Measurements from ENCODE around the gene SLC1A2. TPM values are rescaled to one million over a fixed set of nuclear protein-coding genes. Genes with fewer than 3 reads are reported as not detected.

SLC1A2 gene
- total RNA-seq, 2 experiments from 2014 or later = not detected

GRCh38 chr11:35402751-35403660, 16.4 kb downstream of the SLC1A2 start:
- CTCF ChIA-PET = interaction anchor here (1.2 to 1.5 kb wide), 3 partner anchors 9 to 476 kb away, joined by 3 to 5 read pairs (median 5); no protein-coding TSS in a partner anchor
- POLR2A ChIA-PET = no interaction called here
- Mint-ChIP-seq H3K27ac (no peak overlapping the region), H3K27me3 (peaks cover 15% of the 10 kb centered on the region), H3K36me3 (ENCODE audit: low read depth) (no peaks in the 10 kb centered on the region), H3K4me1 (no peaks in the 10 kb centered on the region), H3K9me3 (no peaks in the 10 kb centered on the region), H3K4me3 (no peak overlapping the region)
- no peak for DNase-seq

GRCh38 chr11:35398881-35399280, 20.5 kb downstream of the SLC1A2 start:
- ChIA-PET POLR2A (no interaction called here), CTCF (no interaction called here)
- Mint-ChIP-seq H3K36me3 (ENCODE audit: low read depth) (no peaks in the 10 kb centered on the region), H3K4me3 (no peak overlapping the region), H3K4me1 (no peaks in the 10 kb centered on the region), H3K9me3 (no peaks in the 10 kb centered on the region), H3K27ac (no peak overlapping the region), H3K27me3 (peaks cover 25% of the 10 kb centered on the region)
- no peak for DNase-seq

GRCh38 chr11:35394941-35395340, 24.4 kb downstream of the SLC1A2 start:
- H3K27ac Mint-ChIP-seq = no peak overlapping the region
- H3K4me3 Mint-ChIP-seq = no peak overlapping the region
- H3K36me3 Mint-ChIP-seq (ENCODE audit: low read depth) = no peaks in the 10 kb centered on the region
- POLR2A ChIA-PET = interaction anchor here (1.4 kb wide), 1 partner anchor 249 kb away, joined by 3 read pairs; no protein-coding TSS in a partner anchor
- H3K4me1 Mint-ChIP-seq = peaks cover 19% of the 10 kb centered on the region
- CTCF ChIA-PET = no interaction called here
- DNase-seq = no peak
- no peaks in the 10 kb centered on the region for H3K9me3 Mint-ChIP-seq
- peaks cover 33% of the 10 kb centered on the region for H3K27me3 Mint-ChIP-seq

- Mint-ChIP-seq H3K9me3 (no peaks in the 10 kb centered on the region), H3K4me1 (peaks cover 19% of the 10 kb centered on the region), H3K4me3 (no peak overlapping the region), H3K27ac (no peak overlapping the region), H3K27me3 (peaks cover 23% of the 10 kb centered on the region), H3K36me3 (ENCODE audit: low read depth) (no peaks in the 10 kb centered on the region)
- CTCF ChIA-PET = interaction anchor here (0.9 to 4.2 kb wide), 10 partner anchors 12 to 880 kb away, joined by 3 to 42 read pairs (median 6); no protein-coding TSS in a partner anchor
- POLR2A ChIA-PET = interaction anchor here (0.8 kb wide), 1 partner anchor 230 kb away, joined by 3 read pairs; no protein-coding TSS in a partner anchor
- no peak for DNase-seq
Measured at GRCh38 chr11:35393098-35393497, 26.3 kb downstream of the SLC1A2 start.

GRCh38 chr11:35391922-35392688, 27.3 kb downstream of the SLC1A2 start:
- no peaks in the 10 kb centered on the region for H3K9me3 Mint-ChIP-seq
- DNase-seq = peak; percentile 84
- no peak overlapping the region for H3K4me3 Mint-ChIP-seq
- peaks cover 18% of the 10 kb centered on the region for H3K27me3 Mint-ChIP-seq
- H3K36me3 Mint-ChIP-seq (ENCODE audit: low read depth) = no peaks in the 10 kb centered on the region
- H3K4me1 Mint-ChIP-seq = peaks cover 19% of the 10 kb centered on the region
- CTCF ChIA-PET = interaction anchor here (0.8 to 4.2 kb wide), 25 partner anchors 10 to 879 kb away, joined by 3 to 42 read pairs (median 5); no protein-coding TSS in a partner anchor
- H3K27ac Mint-ChIP-seq = no peak overlapping the region
- POLR2A ChIA-PET = interaction anchor here (1.3 kb wide), 1 partner anchor 252 kb away, joined by 3 read pairs; no protein-coding TSS in a partner anchor

- CTCF ChIA-PET = interaction anchor here (0.8 to 4.2 kb wide), 24 partner anchors 10 to 878 kb away, joined by 3 to 42 read pairs (median 5); no protein-coding TSS in a partner anchor
- Mint-ChIP-seq H3K27ac (no peak overlapping the region), H3K9me3 (no peaks in the 10 kb centered on the region), H3K4me3 (no peak overlapping the region), H3K4me1 (peaks cover 19% of the 10 kb centered on the region), H3K36me3 (ENCODE audit: low read depth) (no peaks in the 10 kb centered on the region), H3K27me3 (peaks cover 18% of the 10 kb centered on the region)
- POLR2A ChIA-PET = interaction anchor here (0.9 to 1.3 kb wide), 2 partner anchors 225 to 251 kb away, joined by 3 read pairs; no protein-coding TSS in a partner anchor
- peak; percentile 45 for DNase-seq
Measured at GRCh38 chr11:35390737-35391682, 28.3 kb downstream of the SLC1A2 start.

- CTCF ChIA-PET = interaction anchor here (0.6 to 3.7 kb wide), 6 partner anchors 207 to 805 kb away, joined by 3 to 24 read pairs (median 4); no protein-coding TSS in a partner anchor
- no peak overlapping the region for H3K4me3 Mint-ChIP-seq
- H3K4me1 Mint-ChIP-seq = peaks cover 19% of the 10 kb centered on the region
- no peaks in the 10 kb centered on the region for H3K36me3 Mint-ChIP-seq (ENCODE audit: low read depth)
- POLR2A ChIA-PET = no interaction called here
- no peaks in the 10 kb centered on the region for H3K9me3 Mint-ChIP-seq
- no peak overlapping the region for H3K27ac Mint-ChIP-seq
- DNase-seq = no peak
- H3K27me3 Mint-ChIP-seq = peaks cover 18% of the 10 kb centered on the region
Measured at GRCh38 chr11:35389897-35390465, 29.4 kb downstream of the SLC1A2 start.

GRCh38 chr11:35389112-35389511, 30.2 kb downstream of the SLC1A2 start:
- peaks cover 13% of the 10 kb centered on the region for H3K27me3 Mint-ChIP-seq
- H3K4me1 Mint-ChIP-seq = peaks cover 19% of the 10 kb centered on the region
- CTCF ChIA-PET = interaction anchor here (0.6 to 1.5 kb wide), 3 partner anchors 389 to 500 kb away, joined by 3 to 4 read pairs (median 3); no protein-coding TSS in a partner anchor
- POLR2A ChIA-PET = no interaction called here
- no peak for DNase-seq
- no peak overlapping the region for H3K27ac Mint-ChIP-seq
- no peak overlapping the region for H3K4me3 Mint-ChIP-seq
- H3K9me3 Mint-ChIP-seq = no peaks in the 10 kb centered on the region
- no peaks in the 10 kb centered on the region for H3K36me3 Mint-ChIP-seq (ENCODE audit: low read depth)

GRCh38 chr11:35388061-35388460, 31.3 kb downstream of the SLC1A2 start:
- peaks cover 3% of the 10 kb centered on the region for H3K27me3 Mint-ChIP-seq
- ChIA-PET CTCF (interaction anchor here (1.2 to 1.5 kb wide), 2 partner anchors 459 to 463 kb away, joined by 3 to 4 read pairs; no protein-coding TSS in a partner anchor), POLR2A (no interaction called here)
- H3K9me3 Mint-ChIP-seq = no peaks in the 10 kb centered on the region
- no peaks in the 10 kb centered on the region for H3K36me3 Mint-ChIP-seq (ENCODE audit: low read depth)
- no peak overlapping the region for H3K4me3 Mint-ChIP-seq
- DNase-seq = no peak
- no peak overlapping the region for H3K27ac Mint-ChIP-seq
- H3K4me1 Mint-ChIP-seq = peaks cover 19% of the 10 kb centered on the region

GRCh38 chr11:35387111-35387982, 32.0 kb downstream of the SLC1A2 start:
- ChIA-PET POLR2A (no interaction called here), CTCF (interaction anchor here (1.2 to 1.5 kb wide), 2 partner anchors 458 to 462 kb away, joined by 3 to 4 read pairs; no protein-coding TSS in a partner anchor)
- H3K36me3 Mint-ChIP-seq (ENCODE audit: low read depth) = no peaks in the 10 kb centered on the region
- H3K27ac Mint-ChIP-seq = no peak overlapping the region
- no peak overlapping the region for H3K4me3 Mint-ChIP-seq
- H3K27me3 Mint-ChIP-seq = peaks cover 3% of the 10 kb centered on the region
- no peaks in the 10 kb centered on the region for H3K9me3 Mint-ChIP-seq
- H3K4me1 Mint-ChIP-seq = peaks cover 19% of the 10 kb centered on the region
- no peak for DNase-seq

GRCh38 chr11:35383953-35384352, 35.4 kb downstream of the SLC1A2 start:
- peaks cover 4% of the 10 kb centered on the region for H3K27me3 Mint-ChIP-seq
- ChIA-PET CTCF (no interaction called here), POLR2A (no interaction called here)
- DNase-seq = no peak
- H3K4me3 Mint-ChIP-seq = no peak overlapping the region
- H3K36me3 Mint-ChIP-seq (ENCODE audit: low read depth) = no peaks in the 10 kb centered on the region
- H3K27ac Mint-ChIP-seq = no peak overlapping the region
- no peaks in the 10 kb centered on the region for H3K4me1 Mint-ChIP-seq
- H3K9me3 Mint-ChIP-seq = no peaks in the 10 kb centered on the region

Measured in activated CD4-positive, alpha-beta memory T cell treated with anti-CD3 and anti-CD28 coated beads, Interleukin-2, amount 10 ng/mL, durations not matched to agents 7 days and 5 days (primary cell).